ENCODE measurements around the gene CLEC6A.
"Not testable (repeated sequence)": the region's sequence is repeated elsewhere in the genome, so short reads cannot be mapped to it uniquely, and the experiment has no call there.

CLEC6A gene

GRCh38 chr12:8455727-8456360, at the start of gene CLEC6A:
TSS of gene CLEC6A (plus strand) at chr12:8455962. CDS start at chr12:8456112, 150 bp downstream.
- no peak within 1 kb of the TSS for H3K4me3 ChIP-seq (ENCODE audit: control insufficient read depth, low read depth, low read length)
- TF ChIP-seq CTCF (conservative IDR thresholded peaks at IDR 0.05; ENCODE audit: control insufficient read depth, insufficient read depth, low read depth, low read length) = no peak
- DNase-seq (ENCODE audit: low read depth) = no peak

DNA sequence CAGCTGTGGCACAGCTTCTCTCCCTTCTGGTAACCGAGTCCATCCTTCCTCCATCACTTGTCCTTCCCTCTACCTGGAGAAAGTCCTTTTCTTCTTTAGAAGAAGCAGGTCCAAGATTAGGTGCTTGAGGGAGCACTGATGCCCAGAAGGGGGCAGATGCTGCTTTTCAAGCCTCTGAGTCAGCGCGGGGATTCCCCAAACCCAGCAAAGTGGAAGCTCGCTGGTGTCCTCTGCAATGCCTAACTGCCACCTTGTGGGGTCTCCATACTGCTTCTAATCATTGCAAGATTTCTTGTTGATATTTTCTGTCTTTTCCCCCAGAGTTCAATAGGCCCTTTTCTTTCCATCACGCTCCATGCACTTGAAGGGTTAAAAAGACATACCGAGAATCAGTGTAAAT, 36.2 kb upstream of the CLEC6A start:
- not testable (repeated sequence) for H3K4me3 ChIP-seq (ENCODE audit: control insufficient read depth, low read depth, low read length); DNase-seq (ENCODE audit: low read depth)

GRCh38 chr12:8420506-8420905, 35.3 kb upstream of the CLEC6A start:
- no peak for DNase-seq (ENCODE audit: low read depth)
- no peak for TF ChIP-seq CTCF (conservative IDR thresholded peaks at IDR 0.05; ENCODE audit: control insufficient read depth, insufficient read depth, low read depth, low read length)
- no peak overlapping the region for H3K4me3 ChIP-seq (ENCODE audit: control insufficient read depth, low read depth, low read length)

DNA sequence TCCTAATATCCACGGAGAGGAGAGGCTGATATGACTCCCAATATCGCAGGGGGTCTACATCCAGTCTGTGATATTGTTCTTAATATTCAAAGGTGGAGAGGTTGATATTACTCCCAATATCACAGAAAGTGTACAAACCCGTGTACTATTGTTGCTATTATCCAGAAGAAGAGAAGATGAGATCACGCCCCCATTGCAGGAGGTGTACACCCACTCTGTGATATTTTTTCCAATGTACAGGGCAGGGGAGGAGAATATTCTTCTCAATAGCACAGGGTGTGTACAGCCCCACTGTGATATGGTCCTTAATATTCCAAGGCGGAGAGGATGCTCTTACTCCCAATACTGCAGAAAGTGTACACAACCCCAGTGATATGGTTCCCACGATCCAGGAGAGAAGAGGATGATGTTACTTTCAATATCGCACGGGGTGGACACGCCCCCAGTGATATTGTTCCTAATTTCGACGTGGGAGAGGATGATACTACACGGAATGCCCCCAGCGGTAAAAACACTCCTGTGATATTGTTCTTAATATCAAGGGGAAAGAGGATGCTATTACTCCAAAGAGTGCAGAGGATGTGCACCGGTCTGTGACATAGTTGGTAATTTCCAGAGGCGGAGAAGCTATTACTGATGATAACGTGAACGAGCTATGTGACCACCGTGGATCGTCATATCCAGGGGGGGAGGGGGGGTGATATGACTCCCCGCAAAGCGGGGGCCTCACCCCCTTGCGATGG, 11.1 kb upstream of the CLEC6A start:
- not testable (repeated sequence) for DNase-seq (ENCODE audit: low read depth)

DNA sequence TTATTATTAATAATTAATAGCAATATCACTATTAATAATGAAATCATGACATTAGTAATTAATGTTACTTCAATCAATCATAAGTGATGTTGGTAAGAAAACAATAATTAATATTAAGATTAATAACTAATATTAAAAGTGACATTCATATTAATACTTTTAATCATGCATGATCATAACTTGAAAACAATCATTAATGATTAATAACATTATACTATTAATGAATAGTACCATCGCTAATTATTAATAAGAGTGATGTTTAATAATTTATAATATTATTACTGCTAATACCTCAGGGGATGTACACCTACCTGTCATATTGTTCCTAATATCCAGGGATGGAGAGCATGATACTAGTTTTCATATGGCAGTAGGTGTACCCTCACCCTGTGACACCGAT, 10.0 kb upstream of the CLEC6A start:
- no peak for DNase-seq (ENCODE audit: low read depth)
- TF ChIP-seq CTCF (conservative IDR thresholded peaks at IDR 0.05; ENCODE audit: control insufficient read depth, insufficient read depth, low read depth, low read length) = no peak

More for the DNA sequence above, 11.1 kb upstream of the CLEC6A start:
- H3K4me3 ChIP-seq (ENCODE audit: control insufficient read depth, low read depth, low read length) = not testable (repeated sequence)

GRCh38 chr12:8446642-8447547, 8.9 kb upstream of the CLEC6A start:
- no peak for TF ChIP-seq CTCF (conservative IDR thresholded peaks at IDR 0.05; ENCODE audit: control insufficient read depth, insufficient read depth, low read depth, low read length)
- H3K4me3 ChIP-seq (ENCODE audit: control insufficient read depth, low read depth, low read length) = no peak overlapping the region
- no peak for DNase-seq (ENCODE audit: low read depth)

More for the DNA sequence above, 10.0 kb upstream of the CLEC6A start:
- no peak overlapping the region for H3K4me3 ChIP-seq (ENCODE audit: control insufficient read depth, low read depth, low read length)

- no peak for DNase-seq (ENCODE audit: low read depth)
- no peak for TF ChIP-seq CTCF (conservative IDR thresholded peaks at IDR 0.05; ENCODE audit: control insufficient read depth, insufficient read depth, low read depth, low read length)
- no peak overlapping the region for H3K4me3 ChIP-seq (ENCODE audit: control insufficient read depth, low read depth, low read length)
Measured at GRCh38 chr12:8449355-8449859, 6.4 kb upstream of the CLEC6A start.
